ENCODE results near the gene IMPG2.

The IMPG2 gene

GRCh38 chr3:101243285-101244211, 76.8 kb downstream of the IMPG2 start:
- no peaks in the 10 kb centered on the region for H3K4me1 ChIP-seq
- no peak overlapping the region for H3K4me3 ChIP-seq
- in situ Hi-C loops (cut with MboI; ENCODE audit: low sequenced_read_pairs), result no loop called here
- no peak for DNase-seq (ENCODE audit: low spot score in 2 of 2)
- H3K27me3 ChIP-seq (ENCODE audit: low read depth), result peaks cover 2% of the 10 kb centered on the region; the same call in 1 of the 2 replicates
- no peaks in the 10 kb centered on the region for H3K9me3 ChIP-seq
- no peaks in the 10 kb centered on the region for H3K36me3 ChIP-seq (replicated peaks)

GRCh38 chr3:101240719-101241399, 79.5 kb downstream of the IMPG2 start:
- no peaks in the 10 kb centered on the region for H3K36me3 ChIP-seq (replicated peaks)
- in situ Hi-C loops (cut with MboI; ENCODE audit: low sequenced_read_pairs), result no loop called here
- H3K27me3 ChIP-seq (ENCODE audit: low read depth), result peaks cover 2% of the 10 kb centered on the region; the same call in 1 of the 2 replicates
- no peaks in the 10 kb centered on the region for H3K9me3 ChIP-seq
- DNase-seq (ENCODE audit: low spot score in 2 of 2), result no peak
- no peak overlapping the region for H3K4me3 ChIP-seq
- H3K4me1 ChIP-seq, result no peaks in the 10 kb centered on the region

DNA sequence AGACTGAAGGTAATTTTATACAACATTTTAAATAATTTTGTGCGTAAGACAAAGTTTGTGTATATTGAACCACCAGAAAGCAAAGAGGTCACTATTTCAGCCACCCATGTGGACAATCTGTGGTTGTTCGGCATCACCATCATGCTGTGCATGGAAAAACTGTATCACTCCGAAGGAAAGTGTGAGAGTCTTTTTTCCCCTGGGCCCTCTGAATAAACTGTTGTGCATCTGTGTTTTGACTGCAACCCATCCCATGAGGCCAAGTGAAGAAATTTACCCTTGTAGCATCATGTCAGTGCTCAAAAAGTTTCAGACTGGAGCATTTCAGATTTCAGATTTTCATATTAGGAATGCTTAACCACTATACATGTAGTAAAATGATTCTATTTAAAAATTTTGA, 85.3 kb downstream of the IMPG2 start:
- H3K9me3 ChIP-seq, result no peaks in the 10 kb centered on the region
- no peaks in the 10 kb centered on the region for H3K4me1 ChIP-seq
- in situ Hi-C loops (cut with MboI; ENCODE audit: low sequenced_read_pairs), result no loop called here
- DNase-seq (ENCODE audit: low spot score in 2 of 2), result no peak
- H3K4me3 ChIP-seq, result no peak overlapping the region
- H3K36me3 ChIP-seq (replicated peaks), result no peaks in the 10 kb centered on the region
- no peaks in the 10 kb centered on the region for H3K27me3 ChIP-seq (ENCODE audit: low read depth)

- DNase-seq (ENCODE audit: low spot score in 2 of 2), result no peak
- no peak overlapping the region for H3K4me3 ChIP-seq
- H3K36me3 ChIP-seq (replicated peaks), result no peaks in the 10 kb centered on the region
- H3K4me1 ChIP-seq, result no peaks in the 10 kb centered on the region
- H3K9me3 ChIP-seq, result no peaks in the 10 kb centered on the region
- in situ Hi-C loops (cut with MboI; ENCODE audit: low sequenced_read_pairs), result no loop called here
- no peaks in the 10 kb centered on the region for H3K27me3 ChIP-seq (ENCODE audit: low read depth)
Measured at GRCh38 chr3:101230618-101231017, 89.8 kb downstream of the IMPG2 start.

GRCh38 chr3:101229681-101230080, 90.7 kb downstream of the IMPG2 start:
- H3K27me3 ChIP-seq (ENCODE audit: low read depth), result 0 out of 2 replicates have a peak, but pooled peaks cover 2% of the 10 kb centered on the region
- H3K4me1 ChIP-seq, result no peaks in the 10 kb centered on the region
- H3K9me3 ChIP-seq, result no peaks in the 10 kb centered on the region
- H3K4me3 ChIP-seq, result no peak overlapping the region
- H3K36me3 ChIP-seq (replicated peaks), result no peaks in the 10 kb centered on the region
- in situ Hi-C loops (cut with MboI; ENCODE audit: low sequenced_read_pairs), result no loop called here
- no peak for DNase-seq (ENCODE audit: low spot score in 2 of 2)

DNA sequence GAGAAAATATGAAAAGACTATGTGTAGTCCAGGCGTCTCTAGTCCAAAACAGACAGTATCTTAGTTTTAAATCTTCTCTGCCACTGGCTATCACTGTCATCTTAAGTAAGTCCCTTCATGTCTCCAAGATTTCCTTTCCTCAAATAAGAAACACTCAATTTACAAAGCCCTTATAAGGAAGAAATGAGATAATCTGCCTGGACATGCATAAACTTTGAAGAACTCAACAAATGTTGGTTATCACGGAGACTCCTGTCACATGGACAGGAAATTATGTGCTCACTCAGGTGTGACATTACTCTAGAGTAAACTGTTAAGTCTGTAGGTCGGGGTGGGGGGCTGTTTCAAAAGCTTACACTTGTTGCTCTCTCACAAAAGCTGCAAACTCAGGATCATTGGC, 91.9 kb downstream of the IMPG2 start:
- H3K36me3 ChIP-seq (replicated peaks), result no peaks in the 10 kb centered on the region
- H3K4me3 ChIP-seq, result no peak overlapping the region
- DNase-seq (ENCODE audit: low spot score in 2 of 2), result no peak
- H3K4me1 ChIP-seq, result no peaks in the 10 kb centered on the region
- H3K9me3 ChIP-seq, result no peaks in the 10 kb centered on the region
- in situ Hi-C loops (cut with MboI; ENCODE audit: low sequenced_read_pairs), result no loop called here
- H3K27me3 ChIP-seq (ENCODE audit: low read depth), result 0 out of 2 replicates have a peak, but pooled peaks cover 2% of the 10 kb centered on the region

- 0 out of 2 replicates have a peak, but pooled peaks cover 2% of the 10 kb centered on the region for H3K27me3 ChIP-seq (ENCODE audit: low read depth)
- in situ Hi-C loops (cut with MboI; ENCODE audit: low sequenced_read_pairs), result no loop called here
Measured at GRCh38 chr3:101224739-101225138, 95.6 kb downstream of the IMPG2 start.

GRCh38 chr3:101223016-101223415, 97.4 kb downstream of the IMPG2 start:
- DNase-seq (ENCODE audit: low spot score in 2 of 2), result no peak
- no peaks in the 10 kb centered on the region for H3K36me3 ChIP-seq (replicated peaks)
- H3K27me3 ChIP-seq (ENCODE audit: low read depth), result 0 out of 2 replicates have a peak, but pooled peaks cover 2% of the 10 kb centered on the region
- H3K4me1 ChIP-seq, result no peaks in the 10 kb centered on the region
- in situ Hi-C loops (cut with MboI; ENCODE audit: low sequenced_read_pairs), result no loop called here
- H3K9me3 ChIP-seq, result no peaks in the 10 kb centered on the region
- H3K4me3 ChIP-seq, result no peak overlapping the region

More at GRCh38 chr3:101224739-101225138, 95.6 kb downstream of the IMPG2 start:
- Histone ChIP-seq H3K4me1 (no peaks in the 10 kb centered on the region), H3K9me3 (no peaks in the 10 kb centered on the region), H3K36me3 (replicated peaks) (no peaks in the 10 kb centered on the region), H3K4me3 (no peak overlapping the region)
- no peak for DNase-seq (ENCODE audit: low spot score in 2 of 2)

- DNase-seq (ENCODE audit: low spot score in 2 of 2), result no peak
- no peaks in the 10 kb centered on the region for H3K4me1 ChIP-seq
- H3K9me3 ChIP-seq, result no peaks in the 10 kb centered on the region
- no peaks in the 10 kb centered on the region for H3K36me3 ChIP-seq (replicated peaks)
- no peak overlapping the region for H3K4me3 ChIP-seq
- in situ Hi-C loops (cut with MboI; ENCODE audit: low sequenced_read_pairs), result no loop called here
- H3K27me3 ChIP-seq (ENCODE audit: low read depth), result no peaks in the 10 kb centered on the region
Measured at GRCh38 chr3:101219842-101220560, 100.4 kb downstream of the IMPG2 start.

DNA sequence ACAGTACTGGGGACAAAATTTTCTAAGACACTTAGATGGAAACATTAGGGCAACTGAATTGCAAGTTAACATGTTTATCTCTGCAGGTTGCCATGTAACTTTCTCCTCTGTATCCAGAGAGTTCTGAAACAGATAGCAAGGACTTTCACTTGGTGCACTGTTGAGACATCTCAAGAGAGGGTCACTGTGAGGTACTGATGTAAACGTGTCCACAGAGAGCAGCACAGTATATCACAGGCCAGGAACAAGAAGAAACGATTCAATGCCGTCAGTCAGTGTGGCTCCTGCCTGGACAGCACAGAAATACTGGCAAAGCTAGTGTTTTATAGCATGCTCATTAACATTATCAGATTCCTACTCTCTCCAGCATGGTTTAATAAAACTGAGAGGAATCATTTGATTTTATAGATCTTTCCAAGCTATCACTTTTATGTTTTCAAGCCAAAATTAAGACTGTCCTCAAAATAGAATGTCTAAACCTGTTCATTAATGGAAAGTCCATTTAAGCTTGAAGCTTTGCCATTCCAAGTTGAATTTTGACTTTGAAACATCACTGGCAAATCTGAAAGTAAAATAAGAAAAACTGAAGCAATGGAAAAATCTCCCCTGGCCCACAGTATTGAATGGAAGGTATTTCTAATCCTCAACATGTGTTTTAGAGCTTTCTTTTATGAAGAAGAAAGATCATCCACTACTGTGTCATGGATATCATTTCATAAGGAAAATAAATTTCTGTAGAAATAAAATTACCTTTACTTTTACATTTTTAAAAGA, 102.7 kb downstream of the IMPG2 start:
- Histone ChIP-seq H3K9me3 (no peaks in the 10 kb centered on the region), H3K27me3 (ENCODE audit: low read depth) (no peaks in the 10 kb centered on the region), H3K4me3 (no peak overlapping the region), H3K4me1 (no peaks in the 10 kb centered on the region), H3K36me3 (replicated peaks) (no peaks in the 10 kb centered on the region)
- in situ Hi-C loops (cut with MboI; ENCODE audit: low sequenced_read_pairs), result no loop called here
- no peak for DNase-seq (ENCODE audit: low spot score in 2 of 2)

GRCh38 chr3:101216710-101217465, 103.5 kb downstream of the IMPG2 start:
- no peak for DNase-seq (ENCODE audit: low spot score in 2 of 2)
- no peaks in the 10 kb centered on the region for H3K9me3 ChIP-seq

GRCh38 chr3:101212730-101213129, 107.6 kb downstream of the IMPG2 start:
- no peaks in the 10 kb centered on the region for H3K9me3 ChIP-seq
- no peaks in the 10 kb centered on the region for H3K36me3 ChIP-seq (replicated peaks)
- H3K4me1 ChIP-seq, result no peaks in the 10 kb centered on the region
- H3K27me3 ChIP-seq (ENCODE audit: low read depth), result no peaks in the 10 kb centered on the region
- no peak overlapping the region for H3K4me3 ChIP-seq
- in situ Hi-C loops (cut with MboI; ENCODE audit: low sequenced_read_pairs), result no loop called here
- DNase-seq (ENCODE audit: low spot score in 2 of 2), result no peak

More at GRCh38 chr3:101216710-101217465, 103.5 kb downstream of the IMPG2 start:
- no peaks in the 10 kb centered on the region for H3K4me1 ChIP-seq
- no peak overlapping the region for H3K4me3 ChIP-seq
- no peaks in the 10 kb centered on the region for H3K36me3 ChIP-seq (replicated peaks)
- in situ Hi-C loops (cut with MboI; ENCODE audit: low sequenced_read_pairs), result no loop called here
- H3K27me3 ChIP-seq (ENCODE audit: low read depth), result no peaks in the 10 kb centered on the region
